Activated T-helper 2 cell treated with anti-CD3 and anti-CD28 coated beads, Interferon-gamma antibody, Interleukin-2, Interleukin-4, amounts not matched to agents 10 μg/mL and 5 μg/mL and 100 μg/mL, durations not matched to agents 14 hours and 24 hours and 36 hours (primary cell): ENCODE measurements around the gene NLRP4. TPM values are rescaled to one million over a fixed set of nuclear protein-coding genes. Genes with fewer than 3 reads are reported as not detected.

Experiments used
- DNase-seq: peaks from one replicate; pipeline ENCODE4 v3.0.0; 2021; ENCODE audit warnings: low spot score
- H3K27ac Mint-ChIP-seq: one replicate; pipeline ENCODE4 v1.8.0; 2021; ENCODE audit warnings: mixed read lengths
- H3K27me3 Mint-ChIP-seq: one replicate; pipeline ENCODE4 v1.8.0; 2021; ENCODE audit warnings: low read depth, mixed read lengths
- H3K36me3 Mint-ChIP-seq: one replicate; pipeline ENCODE4 v1.8.0; 2021; ENCODE audit warnings: low read depth, mixed read lengths
- H3K4me1 Mint-ChIP-seq: one replicate; pipeline ENCODE4 v1.8.0; 2021; ENCODE audit warnings: low read depth, mixed read lengths
- H3K4me3 Mint-ChIP-seq: one replicate; pipeline ENCODE4 v1.8.0; 2021; ENCODE audit warnings: low read depth, mild to moderate bottlenecking, moderate library complexity, mixed read lengths
- H3K9me3 Mint-ChIP-seq: one replicate; pipeline ENCODE4 v1.8.0; 2021; ENCODE audit warnings: mixed read lengths
- intact Hi-C: fragments of 100-400 bp; cut with micrococcal nuclease; formaldehyde crosslinking; loops from one replicate; pipeline ENCODE4 v1.15.1; 2023
- total RNA-seq: library from RNA; stranded (reverse); gene quantifications from 2 replicates; pipeline ENCODE4 v1.2.3, GENCODE V29; 2022

Gene NLRP4
- total RNA-seq, 1 donor from 2014 or later: not detected

GRCh38 chr19:55855160-55855559 is 18.8 kb downstream of the NLRP4 start:
- intact Hi-C loops: no loop called here
- Mint-ChIP-seq H3K9me3 (peaks cover 57% of the 10 kb centered on the region), H3K4me3 (no peak overlapping the region), H3K27me3 (no peaks in the 10 kb centered on the region), H3K27ac (no peak overlapping the region), H3K4me1 (no peaks in the 10 kb centered on the region), H3K36me3 (peaks cover 5% of the 10 kb centered on the region)
- no peak for DNase-seq

GRCh38 chr19:55857149-55857548 is 20.8 kb downstream of the NLRP4 start:
- Mint-ChIP-seq H3K36me3 (peaks cover under 1% of the 10 kb centered on the region), H3K4me1 (no peaks in the 10 kb centered on the region), H3K27me3 (no peaks in the 10 kb centered on the region), H3K27ac (no peak overlapping the region), H3K4me3 (no peak overlapping the region), H3K9me3 (peaks cover 62% of the 10 kb centered on the region)
- intact Hi-C loops: no loop called here
- no peak for DNase-seq

GRCh38 chr19:55857974-55858373 is 21.6 kb downstream of the NLRP4 start:
- H3K4me1 Mint-ChIP-seq: no peaks in the 10 kb centered on the region
- H3K9me3 Mint-ChIP-seq: peaks cover 57% of the 10 kb centered on the region
- DNase-seq: no peak
- intact Hi-C loops: no loop called here
- H3K27me3 Mint-ChIP-seq: no peaks in the 10 kb centered on the region
- H3K4me3 Mint-ChIP-seq: no peak overlapping the region
- H3K27ac Mint-ChIP-seq: no peak overlapping the region
- no peaks in the 10 kb centered on the region for H3K36me3 Mint-ChIP-seq

- no peaks in the 10 kb centered on the region for H3K27me3 Mint-ChIP-seq
- DNase-seq: no peak
- H3K4me3 Mint-ChIP-seq: no peak overlapping the region
- no peak overlapping the region for H3K27ac Mint-ChIP-seq
- H3K4me1 Mint-ChIP-seq: no peaks in the 10 kb centered on the region
- intact Hi-C loops: no loop called here
- H3K9me3 Mint-ChIP-seq: peaks cover 57% of the 10 kb centered on the region
- no peaks in the 10 kb centered on the region for H3K36me3 Mint-ChIP-seq
Measured at GRCh38 chr19:55858401-55858800, 22.1 kb downstream of the NLRP4 start.

- H3K4me1 Mint-ChIP-seq: no peaks in the 10 kb centered on the region
- no peaks in the 10 kb centered on the region for H3K27me3 Mint-ChIP-seq
- no peaks in the 10 kb centered on the region for H3K36me3 Mint-ChIP-seq
- no peak for DNase-seq
- H3K9me3 Mint-ChIP-seq: peaks cover 52% of the 10 kb centered on the region
- no peak overlapping the region for H3K27ac Mint-ChIP-seq
- H3K4me3 Mint-ChIP-seq: no peak overlapping the region
- intact Hi-C loops: no loop called here
Measured at GRCh38 chr19:55858969-55859368, 22.6 kb downstream of the NLRP4 start.

- Mint-ChIP-seq H3K27me3 (no peaks in the 10 kb centered on the region), H3K36me3 (no peaks in the 10 kb centered on the region), H3K4me3 (no peak overlapping the region), H3K27ac (no peak overlapping the region), H3K9me3 (peaks cover 69% of the 10 kb centered on the region), H3K4me1 (no peaks in the 10 kb centered on the region)
- DNase-seq: no peak
- intact Hi-C loops: no loop called here
Measured at GRCh38 chr19:55866521-55866920, 30.2 kb downstream of the NLRP4 start.

GRCh38 chr19:55867101-55867500 is 30.8 kb downstream of the NLRP4 start:
- intact Hi-C loops: no loop called here
- Mint-ChIP-seq H3K4me1 (no peaks in the 10 kb centered on the region), H3K27me3 (no peaks in the 10 kb centered on the region), H3K27ac (no peak overlapping the region), H3K36me3 (no peaks in the 10 kb centered on the region), H3K4me3 (no peak overlapping the region), H3K9me3 (peaks cover 65% of the 10 kb centered on the region)
- no peak for DNase-seq

- intact Hi-C loops: no loop called here
- no peak for DNase-seq
- Mint-ChIP-seq H3K27ac (no peak overlapping the region), H3K4me3 (no peak overlapping the region), H3K9me3 (peaks cover 58% of the 10 kb centered on the region), H3K4me1 (no peaks in the 10 kb centered on the region), H3K36me3 (no peaks in the 10 kb centered on the region), H3K27me3 (no peaks in the 10 kb centered on the region)
Measured at GRCh38 chr19:55870736-55871135, 34.4 kb downstream of the NLRP4 start.

- no peaks in the 10 kb centered on the region for H3K4me1 Mint-ChIP-seq
- DNase-seq: no peak
- peaks cover 59% of the 10 kb centered on the region for H3K9me3 Mint-ChIP-seq
- intact Hi-C loops: no loop called here
- H3K27ac Mint-ChIP-seq: no peak overlapping the region
- no peaks in the 10 kb centered on the region for H3K27me3 Mint-ChIP-seq
- no peaks in the 10 kb centered on the region for H3K36me3 Mint-ChIP-seq
- H3K4me3 Mint-ChIP-seq: no peak overlapping the region
Measured at GRCh38 chr19:55877211-55877610, 40.9 kb downstream of the NLRP4 start.

- peaks cover 51% of the 10 kb centered on the region for H3K9me3 Mint-ChIP-seq
- H3K27me3 Mint-ChIP-seq: no peaks in the 10 kb centered on the region
- no peaks in the 10 kb centered on the region for H3K36me3 Mint-ChIP-seq
- no peak for DNase-seq
- intact Hi-C loops: no loop called here
- no peak overlapping the region for H3K4me3 Mint-ChIP-seq
- H3K4me1 Mint-ChIP-seq: no peaks in the 10 kb centered on the region
- H3K27ac Mint-ChIP-seq: no peak overlapping the region
Measured at GRCh38 chr19:55882626-55883025, 46.3 kb downstream of the NLRP4 start.

- H3K27me3 Mint-ChIP-seq: no peaks in the 10 kb centered on the region
- intact Hi-C loops: no loop called here
- H3K4me3 Mint-ChIP-seq: no peak overlapping the region
- no peaks in the 10 kb centered on the region for H3K4me1 Mint-ChIP-seq
- no peak overlapping the region for H3K27ac Mint-ChIP-seq
- H3K36me3 Mint-ChIP-seq: no peaks in the 10 kb centered on the region
- no peak for DNase-seq
- H3K9me3 Mint-ChIP-seq: peaks cover 58% of the 10 kb centered on the region
Measured at GRCh38 chr19:55898911-55899310, 62.6 kb downstream of the NLRP4 start.

- Mint-ChIP-seq H3K27ac (no peak overlapping the region), H3K4me3 (no peak overlapping the region), H3K4me1 (no peaks in the 10 kb centered on the region), H3K27me3 (no peaks in the 10 kb centered on the region), H3K36me3 (no peaks in the 10 kb centered on the region), H3K9me3 (peaks cover 56% of the 10 kb centered on the region)
- DNase-seq: no peak
- intact Hi-C loops: no loop called here
Measured at GRCh38 chr19:55901369-55902079, 65.2 kb downstream of the NLRP4 start.

- intact Hi-C loops: no loop called here
- H3K4me1 Mint-ChIP-seq: no peaks in the 10 kb centered on the region
- no peaks in the 10 kb centered on the region for H3K36me3 Mint-ChIP-seq
- peaks cover 50% of the 10 kb centered on the region for H3K9me3 Mint-ChIP-seq
- H3K27ac Mint-ChIP-seq: no peak overlapping the region
- DNase-seq: no peak
- H3K4me3 Mint-ChIP-seq: no peak overlapping the region
- no peaks in the 10 kb centered on the region for H3K27me3 Mint-ChIP-seq
Measured at GRCh38 chr19:55902080-55902751, 65.9 kb downstream of the NLRP4 start.
